Superior temporal gyrus (tissue), 1 donor: ENCODE data around the gene KLF1.
A peak's percentile ranks its signal among the peaks of the same experiment; 100 is the strongest.
"Not testable (repeated sequence)": the region's sequence is repeated elsewhere in the genome, so short reads cannot be mapped to it uniquely, and the experiment has no call there.

ENCODE experiments used
- DNase-seq: peaks from one replicate; pipeline ENCODE4 v3.0.0-alpha.2; 2016; ENCODE audit errors: extremely low spot score

Gene KLF1

DNA sequence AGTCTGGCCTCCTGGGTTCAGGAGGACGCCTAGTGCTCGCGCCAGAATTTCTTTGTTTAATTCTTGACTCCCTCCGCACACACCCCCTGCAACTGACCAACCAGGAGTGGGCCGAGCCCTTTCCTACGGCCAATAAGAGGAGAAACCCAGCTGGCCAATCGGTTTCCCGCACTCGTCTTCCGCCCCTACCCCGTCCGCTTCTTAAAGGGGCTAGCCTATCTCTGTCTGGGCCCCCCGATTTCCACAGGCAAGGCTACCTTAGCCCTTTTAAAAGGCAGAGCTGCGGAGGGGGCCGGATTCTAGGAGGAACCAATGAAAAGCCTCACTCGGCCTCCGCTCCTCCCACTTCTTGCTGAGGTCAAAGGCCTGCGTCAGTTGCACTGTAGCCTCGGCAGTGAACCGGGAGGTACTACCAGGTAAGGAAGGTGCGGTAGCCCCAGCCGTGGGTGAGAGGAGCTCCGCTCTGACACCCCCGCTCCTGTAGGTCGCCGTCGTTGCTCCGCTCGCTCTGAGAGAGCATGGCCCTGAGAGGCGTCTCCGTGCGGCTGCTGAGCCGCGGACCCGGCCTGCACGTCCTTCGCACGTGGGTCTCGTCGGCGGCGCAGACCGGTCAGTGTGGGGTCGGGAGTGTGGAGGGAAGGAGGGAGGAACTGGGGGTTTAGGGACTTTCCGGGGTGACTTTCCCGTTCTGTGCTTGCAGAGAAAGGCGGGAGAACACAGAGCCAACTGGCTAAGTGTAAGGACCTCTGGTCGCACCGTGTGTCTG is 4.0 kb upstream of the KLF1 start, which contains the start of gene GCDH:
GCDH (plus strand) TSS at position 374 of the 766 bp plus-strand sequence; CDS start at position 519, 145 bp downstream.
- peak; percentile 100 for DNase-seq

- not testable (repeated sequence) for DNase-seq
Observed at GRCh38 chr19:12890299-12890786, 3.3 kb upstream of the KLF1 start.

- no peak for DNase-seq
Observed at GRCh38 chr19:12888006-12888603, 1.1 kb upstream of the KLF1 start.

GRCh38 chr19:12886651-12886968 is 391 bp downstream of the KLF1 start:
- DNase-seq: no peak

GRCh38 chr19:12885749-12886650 is 1.0 kb downstream of the KLF1 start:
- DNase-seq: no peak

DNA sequence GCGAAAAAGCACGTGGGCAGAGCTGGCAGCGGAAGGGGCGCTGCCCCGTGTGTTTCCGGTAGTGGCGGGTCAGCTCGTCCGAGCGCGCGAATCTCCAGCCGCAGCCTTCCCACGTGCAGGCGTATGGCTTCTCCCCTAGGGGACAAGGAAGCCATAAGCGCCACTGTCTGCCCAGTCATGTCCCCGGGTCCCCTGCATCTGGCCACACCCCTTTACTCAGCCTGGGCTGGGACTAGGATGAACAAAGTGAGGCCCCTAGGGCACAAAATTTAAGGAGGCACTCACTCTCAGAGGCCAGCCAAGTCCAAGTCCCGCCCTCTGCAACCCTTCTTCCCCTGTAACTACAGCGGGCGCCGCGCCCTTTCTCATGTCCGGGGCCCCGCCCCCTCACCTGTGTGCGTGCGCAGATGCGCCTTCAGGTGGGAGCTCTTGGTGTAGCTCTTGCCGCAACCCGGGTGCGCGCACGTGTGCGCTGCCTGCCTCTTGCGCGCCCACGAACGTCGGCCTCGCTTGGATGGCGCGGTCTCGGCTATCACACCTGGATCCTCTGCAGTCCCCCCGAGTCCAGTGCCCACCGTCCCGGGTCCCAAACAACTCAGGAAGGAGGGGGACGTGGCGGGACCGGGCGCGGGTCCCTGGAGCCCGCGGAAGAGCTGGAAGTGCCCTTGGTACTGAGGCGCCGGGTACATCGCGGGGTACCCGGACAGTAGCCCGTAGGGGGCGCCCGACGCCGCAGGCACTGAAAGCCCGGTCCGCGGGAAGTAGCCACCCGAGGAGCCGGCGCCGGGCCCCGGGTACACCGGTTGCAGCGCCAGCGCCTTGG is 1.9 kb downstream of the KLF1 start:
- DNase-seq: peak; percentile 56

DNA sequence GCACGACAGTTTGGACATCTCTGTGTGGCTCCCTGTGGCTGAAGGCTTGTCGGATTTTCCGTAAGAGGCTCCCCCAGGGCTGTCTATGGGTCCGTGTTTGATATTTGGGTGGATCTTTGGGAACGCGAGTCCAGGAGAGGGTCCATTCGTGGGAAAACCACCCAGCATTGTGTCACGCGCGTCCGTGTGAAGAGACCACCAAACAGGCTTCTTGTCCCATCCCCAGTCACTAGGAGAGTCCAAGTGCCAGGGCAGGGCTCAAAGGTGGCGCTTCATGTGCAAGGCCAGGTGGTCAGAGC is 2.4 kb downstream of the KLF1 start:
- DNase-seq: no peak

- no peak for DNase-seq
Observed at GRCh38 chr19:12884202-12884601, 2.8 kb downstream of the KLF1 start.

GRCh38 chr19:12882589-12882988 is 4.4 kb downstream of the KLF1 start:
- DNase-seq: no peak

- DNase-seq: peak; percentile 85
Observed at GRCh38 chr19:12881172-12881808, 5.7 kb downstream of the KLF1 start, which contains the start of gene DNASE2. TSS of gene DNASE2 (minus strand) at chr19:12881449. CDS start at chr19:12881375, 74 bp downstream.

DNA sequence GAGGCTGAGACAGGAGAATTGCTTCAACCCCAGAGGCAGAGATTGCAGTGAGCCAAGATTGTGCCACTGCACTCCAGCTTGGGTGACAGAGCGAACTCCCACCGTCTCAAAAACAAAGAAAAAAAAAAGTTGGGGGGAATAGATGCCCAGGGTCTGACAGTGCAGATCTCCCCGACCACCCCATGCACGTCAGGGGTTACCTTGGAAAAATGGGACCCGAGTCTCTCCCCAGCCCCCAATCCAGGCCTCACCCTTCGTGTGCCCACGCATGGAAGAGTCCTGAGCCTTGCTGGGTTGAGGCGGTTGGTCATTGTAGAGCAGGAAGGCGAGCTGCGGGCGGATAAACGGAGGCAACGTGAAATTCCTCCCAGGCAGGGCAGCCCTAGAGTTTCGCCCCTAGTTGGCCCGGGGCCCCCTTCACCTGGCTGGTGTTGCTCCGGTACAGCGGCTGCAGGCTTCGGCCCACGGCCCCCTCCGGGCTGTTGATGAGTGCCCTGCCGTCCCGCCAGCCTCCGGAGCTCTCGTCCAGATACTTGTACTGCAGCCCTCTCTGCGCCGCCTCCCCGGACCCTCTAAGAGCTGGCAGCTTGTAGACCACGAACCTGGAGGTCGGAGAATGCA is 6.3 kb downstream of the KLF1 start:
- no peak for DNase-seq

DNA sequence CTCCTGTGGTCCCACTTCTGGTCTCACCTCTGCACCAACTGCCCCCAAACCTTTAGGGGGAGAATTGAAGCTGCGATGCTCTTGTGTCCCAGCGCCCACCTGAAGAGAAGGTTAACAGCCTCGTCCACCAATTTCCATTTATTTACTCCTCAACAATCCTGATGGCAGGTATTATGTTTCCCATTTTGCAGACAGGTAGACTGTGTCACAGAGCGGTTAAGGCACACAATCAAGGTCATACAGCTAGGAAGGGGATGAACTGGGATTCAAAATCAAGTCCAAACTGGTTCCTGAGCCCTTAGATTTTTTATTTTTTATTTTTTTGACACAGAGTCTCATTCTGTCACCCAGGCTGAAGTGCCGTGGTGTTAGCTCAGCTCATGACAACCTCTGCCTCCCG is 11.9 kb downstream of the KLF1 start:
- no peak for DNase-seq

GRCh38 chr19:12873891-12874745 is 12.9 kb downstream of the KLF1 start:
- DNase-seq: no peak

DNA sequence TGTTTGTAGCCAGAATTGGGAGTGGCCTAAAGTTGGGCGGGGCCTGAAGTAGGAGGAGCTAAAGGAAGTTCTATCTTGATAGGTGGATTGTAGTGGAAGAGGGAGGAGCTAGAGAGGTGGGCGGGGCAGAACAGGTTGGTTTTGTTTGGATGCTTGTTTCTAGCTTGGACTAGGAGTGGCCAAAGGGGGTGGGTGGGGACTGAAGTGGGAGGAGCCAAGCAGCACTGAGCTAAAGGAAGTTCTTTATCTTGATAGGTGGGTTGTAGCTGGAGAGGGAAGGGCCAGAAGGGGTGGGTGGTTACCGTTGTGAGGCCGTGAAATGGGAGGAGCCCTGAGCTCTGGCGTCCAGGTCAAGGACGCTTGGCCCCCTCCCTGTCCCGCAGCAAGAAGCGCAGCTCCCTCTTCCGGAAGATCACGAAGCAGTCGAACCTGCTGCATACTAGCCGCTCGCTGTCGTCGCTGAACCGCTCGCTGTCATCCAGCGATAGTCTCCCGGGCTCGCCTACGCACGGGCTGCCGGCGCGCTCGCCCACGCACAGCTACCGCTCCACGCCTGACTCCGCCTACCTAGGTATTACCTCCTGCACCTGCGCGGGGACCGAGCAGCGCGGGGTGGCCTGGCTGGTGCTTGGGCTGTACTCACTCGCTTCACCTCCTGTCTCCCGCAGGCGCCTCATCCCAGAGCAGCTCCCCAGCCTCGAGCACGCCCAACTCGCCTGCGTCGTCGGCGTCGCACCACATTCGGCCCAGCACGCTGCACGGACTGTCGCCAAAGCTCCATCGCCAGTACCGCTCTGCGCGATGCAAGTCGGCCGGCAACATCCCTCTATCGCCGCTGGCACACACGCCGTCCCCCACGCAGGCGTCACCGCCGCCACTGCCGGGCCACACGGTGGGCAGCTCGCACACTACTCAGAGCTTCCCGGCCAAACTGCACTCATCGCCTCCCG is 13.8 kb downstream of the KLF1 start:
- DNase-seq: no peak

GRCh38 chr19:12872255-12872654 is 14.7 kb downstream of the KLF1 start:
- no peak for DNase-seq

DNA sequence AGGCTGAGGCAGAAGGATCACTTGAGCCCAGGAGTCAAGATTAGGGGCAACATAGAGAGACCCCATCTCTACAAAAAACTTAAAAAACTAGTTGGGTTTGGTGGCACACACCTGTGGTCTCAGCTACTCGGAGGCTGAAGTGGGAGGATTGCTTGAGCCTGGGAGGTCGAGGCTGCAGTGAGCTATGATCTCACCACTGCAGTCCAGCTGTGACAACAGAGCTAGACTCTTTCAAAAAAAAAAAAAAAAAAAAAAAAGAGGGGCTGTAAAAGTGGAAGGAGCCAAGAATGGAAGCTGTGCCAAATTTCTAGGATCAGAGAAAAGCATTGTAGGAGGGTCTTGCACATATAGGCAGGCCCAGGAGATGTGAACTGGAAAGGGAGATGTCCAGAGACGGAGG is 15.3 kb downstream of the KLF1 start:
- DNase-seq: no peak

DNA sequence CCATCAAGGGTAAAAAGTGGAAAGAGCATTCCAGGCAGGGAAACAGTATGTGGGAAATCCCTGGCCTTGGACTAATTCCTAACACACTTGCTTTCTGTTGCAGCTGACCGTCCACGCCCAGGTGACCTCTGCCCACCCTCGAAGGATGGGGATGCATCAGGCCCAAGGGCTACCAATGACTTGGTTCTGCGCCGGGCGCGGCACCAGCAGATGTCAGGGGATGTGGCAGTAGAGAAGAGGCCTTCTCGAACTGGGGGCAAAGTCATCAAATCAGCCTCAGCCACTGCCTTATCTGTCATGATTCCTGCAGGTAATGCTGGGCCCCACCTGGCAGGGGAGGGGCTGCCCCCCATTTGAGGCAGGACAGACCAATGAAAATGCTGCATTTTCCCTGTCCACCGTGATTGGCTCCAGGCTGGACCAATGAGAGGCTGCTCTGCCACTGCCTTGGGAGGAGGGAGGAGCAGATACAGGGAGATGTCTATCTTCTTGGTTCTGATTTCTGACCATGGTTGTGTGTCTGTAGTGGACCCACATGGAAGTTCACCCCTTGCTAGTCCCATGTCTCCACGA is 18.4 kb downstream of the KLF1 start:
- no peak for DNase-seq
